ENCODE measurements around the gene TTC13. TPM values are rescaled to one million over a fixed set of nuclear protein-coding genes. Genes with fewer than 3 reads are reported as not detected.
A peak's percentile ranks its signal among the peaks of the same experiment; 100 is the strongest.

Gene TTC13
- total RNA-seq, 3 donors from 2014 or later (not counting 1 experiment from before 2014, with no cell fraction given) = 72.4 to 90.1 (median 80.4) TPM

DNA sequence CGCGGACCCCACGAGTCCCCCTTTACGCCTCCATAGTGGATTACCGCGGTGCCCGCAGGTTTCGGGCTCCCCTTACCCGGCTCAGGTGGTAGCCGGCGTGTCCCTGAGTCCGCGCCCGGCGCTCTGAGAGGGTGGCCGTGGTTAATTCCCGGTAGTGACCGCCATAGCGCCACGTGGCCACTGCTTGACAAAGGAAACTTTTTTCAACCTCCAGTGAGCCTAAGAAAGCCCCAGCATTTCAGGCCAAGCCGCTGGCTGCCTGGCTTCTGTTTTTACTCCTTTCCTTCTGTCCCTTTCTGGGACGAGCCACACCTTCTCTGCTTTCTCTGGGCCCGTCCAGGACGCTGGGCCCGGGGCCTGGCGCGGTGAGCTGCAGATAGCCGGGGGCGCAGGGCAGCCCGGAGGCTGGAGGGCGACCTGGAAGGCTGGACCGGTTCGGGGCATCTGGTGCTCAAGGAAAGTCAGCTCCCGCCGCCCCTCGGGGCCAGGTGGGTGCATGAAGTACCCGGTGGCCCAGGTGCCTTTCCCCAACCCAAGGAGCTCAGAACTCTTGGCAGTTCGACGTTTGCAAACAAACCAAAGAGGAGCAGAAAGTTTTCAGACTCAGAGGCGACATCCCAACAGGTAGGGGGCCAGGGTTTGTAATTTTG, 109.8 kb downstream of the TTC13 start:
- Histone ChIP-seq H3K4me1 (ENCODE audit: control insufficient read depth, insufficient read depth, low read length) (peaks cover 13% of the 10 kb centered on the region), H3K27me3 (ENCODE audit: control insufficient read depth, insufficient read depth, low read length) (peaks cover 5% of the 10 kb centered on the region), H3K36me3 (ENCODE audit: control insufficient read depth, insufficient read depth, low read length) (no peaks in the 10 kb centered on the region), H3K4me3 (ENCODE audit: low read length) (peak overlapping the region; percentile 39), H3K27ac (ENCODE audit: low read length) (no peak overlapping the region), H3K9me3 (ENCODE audit: control insufficient read depth, insufficient read depth, low read length) (no peaks in the 10 kb centered on the region)
- peak overlapping the region; percentile 91 for H3K4me3 Mint-ChIP-seq
- no peaks in the 10 kb centered on the region for H3K9me3 Mint-ChIP-seq
- intact Hi-C loops (cut with micrococcal nuclease) = no loop called here
- H3K27ac Mint-ChIP-seq = peak overlapping the region in 1 of 2 donors; percentile 75
- TF ChIP-seq CTCF (IDR thresholded peaks at IDR 0.05) = no peak
- H3K4me1 Mint-ChIP-seq = peaks cover 13 to 17% of the 10 kb centered on the region in 2 donors
- H3K27me3 Mint-ChIP-seq (ENCODE audit: low read depth in 2 of 2) = peaks cover 16 to 39% of the 10 kb centered on the region in 2 donors
- DNase-seq (peak; percentile 23 to 43), ATAC-seq (peak; percentile 58 to 63 (median 61))
- H3K36me3 Mint-ChIP-seq = no peaks in the 10 kb centered on the region
- 9% methylated on average over 38 of the region's 40 CpGs for WGBS (ENCODE audit: insufficient coverage)

- Histone ChIP-seq H3K27ac (ENCODE audit: low read length) (no peak within 1 kb of the TSS), H3K9me3 (ENCODE audit: control insufficient read depth, insufficient read depth, low read length) (no peaks in the 10 kb centered on the region), H3K36me3 (ENCODE audit: control insufficient read depth, insufficient read depth, low read length) (no peaks in the 10 kb centered on the region), H3K4me3 (ENCODE audit: low read length) (peak within 1 kb of the TSS; percentile 61), H3K4me1 (ENCODE audit: control insufficient read depth, insufficient read depth, low read length) (peaks cover 13% of the 10 kb centered on the region), H3K27me3 (ENCODE audit: control insufficient read depth, insufficient read depth, low read length) (peaks cover 5% of the 10 kb centered on the region)
- no peaks in the 10 kb centered on the region for H3K9me3 Mint-ChIP-seq
- DNase-seq (peak; percentile 63 to 79), ATAC-seq (peak; percentile 92 to 94 (median 94))
- H3K4me3 Mint-ChIP-seq = peak within 1 kb of the TSS; percentile 91
- H3K4me1 Mint-ChIP-seq = peaks cover 13 to 17% of the 10 kb centered on the region in 2 donors
- H3K36me3 Mint-ChIP-seq = no peaks in the 10 kb centered on the region
- H3K27me3 Mint-ChIP-seq (ENCODE audit: low read depth in 2 of 2) = peaks cover 18 to 39% of the 10 kb centered on the region in 2 donors
- TF ChIP-seq CTCF (IDR thresholded peaks at IDR 0.05) = no peak
- H3K27ac Mint-ChIP-seq = peak within 1 kb of the TSS in 1 of 2 donors; percentile 75
- under 1% methylated on average over 91 of the region's 96 CpGs for WGBS (ENCODE audit: insufficient coverage)
- intact Hi-C loops (cut with micrococcal nuclease) = no loop called here
Measured at GRCh38 chr1:230867903-230868735, 110.5 kb downstream of the TTC13 start, which contains the start of gene C1orf198. C1orf198 (minus strand) TSS chr1:230868521; CDS start chr1:230868512, 9 bp downstream.

DNA sequence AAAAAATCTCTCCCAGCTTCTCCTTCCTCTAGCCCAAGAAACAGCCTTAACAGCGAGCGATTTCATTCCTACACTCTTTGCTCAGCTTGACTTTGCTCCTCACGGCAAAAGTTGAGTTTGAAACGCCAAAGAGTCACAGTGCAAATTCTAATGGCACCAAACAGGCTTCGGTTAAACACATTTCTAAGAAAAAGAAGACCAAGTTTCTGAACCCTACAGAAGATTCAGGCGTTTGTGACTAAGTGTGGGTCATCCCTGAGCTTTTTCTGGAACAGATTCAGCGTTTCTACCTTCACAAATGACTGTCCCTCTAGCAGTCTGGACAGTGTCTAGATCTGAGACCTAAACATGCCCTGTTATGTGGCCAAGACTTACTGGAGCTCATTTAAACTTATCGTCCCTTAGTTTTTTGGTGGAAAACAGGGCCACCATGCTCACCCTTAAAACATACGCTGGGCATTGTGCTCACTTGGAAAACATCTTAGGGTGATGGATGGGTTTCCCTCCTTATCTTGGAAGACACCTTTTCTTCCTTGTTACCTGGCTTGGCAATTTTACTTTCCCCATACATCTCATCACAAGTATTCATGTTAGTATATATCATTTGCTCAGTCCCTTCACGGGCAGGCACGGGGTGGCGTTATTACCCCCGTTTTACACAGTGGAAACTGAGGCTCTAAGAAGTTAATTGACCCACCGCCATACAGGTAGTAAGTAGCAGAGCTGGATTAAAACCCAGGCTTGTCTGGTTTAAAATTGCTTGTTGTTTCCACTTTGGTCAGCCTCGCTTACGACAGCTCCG, 111.4 kb downstream of the TTC13 start:
- intact Hi-C loops (cut with micrococcal nuclease) = no loop called here
- Mint-ChIP-seq H3K4me3 (peak overlapping the region; percentile 91), H3K36me3 (no peaks in the 10 kb centered on the region), H3K4me1 (peaks cover 13 to 17% of the 10 kb centered on the region in 2 donors), H3K9me3 (no peaks in the 10 kb centered on the region), H3K27me3 (ENCODE audit: low read depth in 2 of 2) (peaks cover 18 to 39% of the 10 kb centered on the region in 2 donors), H3K27ac (peak overlapping the region in 1 of 2 donors; percentile 29)
- ATAC-seq = no peak
- H3K36me3 ChIP-seq (ENCODE audit: control insufficient read depth, insufficient read depth, low read length) = no peaks in the 10 kb centered on the region
- no peaks in the 10 kb centered on the region for H3K9me3 ChIP-seq (ENCODE audit: control insufficient read depth, insufficient read depth, low read length)
- H3K4me3 ChIP-seq (ENCODE audit: low read length) = peak overlapping the region; percentile 61
- TF ChIP-seq CTCF (IDR thresholded peaks at IDR 0.05) = no peak
- WGBS (ENCODE audit: insufficient coverage) = 50% methylated on average over 17 of the region's 17 CpGs
- peak in 1 of 2 donors; percentile 12 for DNase-seq
- peaks cover 13% of the 10 kb centered on the region for H3K4me1 ChIP-seq (ENCODE audit: control insufficient read depth, insufficient read depth, low read length)
- H3K27me3 ChIP-seq (ENCODE audit: control insufficient read depth, insufficient read depth, low read length) = peaks cover 5% of the 10 kb centered on the region
- no peak overlapping the region for H3K27ac ChIP-seq (ENCODE audit: low read length)

Data from natural killer cell (primary cell).